OCI-LY3 (cell line): Measurements from ENCODE around the gene CARTPT.

Experiments used
- EZH2phosphoT487 ChIP-seq: fragments of 200-600 bp; shearing (Covaris generic); IDR thresholded peaks from 2 replicates; pipeline ENCODE4 v1.6.1; 2018; ENCODE audit warnings: antibody characterized with exemption, mixed run types, low read depth
- TF ChIP-seq, protein P1 (sequence below): fragments of 200-600, 300-600 bp; sonication (generic); IDR thresholded peaks from 2 replicates; pipeline ENCODE4 v1.5.1; 2014; ENCODE audit warnings: antibody characterized with exemption, low read length, low read depth

DNA sequence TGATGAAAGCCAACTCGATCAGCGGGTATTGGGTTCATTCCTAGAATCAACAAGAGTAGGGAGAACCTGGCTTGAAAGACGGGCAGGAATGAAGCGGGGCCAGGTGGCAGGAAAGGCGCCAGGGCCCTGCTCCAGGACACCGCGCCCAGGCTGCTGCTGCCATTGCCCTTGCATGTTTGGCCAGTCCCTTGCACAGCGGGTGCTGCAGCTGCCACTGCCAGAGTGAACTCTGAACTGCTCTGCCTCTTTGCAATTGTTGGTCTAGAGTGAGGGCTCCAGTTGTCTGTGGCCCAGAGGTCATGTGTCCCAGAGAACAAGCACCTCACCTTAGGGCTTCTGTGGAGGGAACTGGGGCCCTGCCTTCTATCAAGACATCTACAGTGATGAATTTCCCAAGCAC, 24.0 kb upstream of the CARTPT start:
- TF ChIP-seq, protein P1, sequence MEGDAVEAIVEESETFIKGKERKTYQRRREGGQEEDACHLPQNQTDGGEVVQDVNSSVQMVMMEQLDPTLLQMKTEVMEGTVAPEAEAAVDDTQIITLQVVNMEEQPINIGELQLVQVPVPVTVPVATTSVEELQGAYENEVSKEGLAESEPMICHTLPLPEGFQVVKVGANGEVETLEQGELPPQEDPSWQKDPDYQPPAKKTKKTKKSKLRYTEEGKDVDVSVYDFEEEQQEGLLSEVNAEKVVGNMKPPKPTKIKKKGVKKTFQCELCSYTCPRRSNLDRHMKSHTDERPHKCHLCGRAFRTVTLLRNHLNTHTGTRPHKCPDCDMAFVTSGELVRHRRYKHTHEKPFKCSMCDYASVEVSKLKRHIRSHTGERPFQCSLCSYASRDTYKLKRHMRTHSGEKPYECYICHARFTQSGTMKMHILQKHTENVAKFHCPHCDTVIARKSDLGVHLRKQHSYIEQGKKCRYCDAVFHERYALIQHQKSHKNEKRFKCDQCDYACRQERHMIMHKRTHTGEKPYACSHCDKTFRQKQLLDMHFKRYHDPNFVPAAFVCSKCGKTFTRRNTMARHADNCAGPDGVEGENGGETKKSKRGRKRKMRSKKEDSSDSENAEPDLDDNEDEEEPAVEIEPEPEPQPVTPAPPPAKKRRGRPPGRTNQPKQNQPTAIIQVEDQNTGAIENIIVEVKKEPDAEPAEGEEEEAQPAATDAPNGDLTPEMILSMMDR = no peak
- TF ChIP-seq EZH2phosphoT487 = no peak
